ENCODE data around the gene IL1RAPL2.
"Not testable (repeated sequence)": the region's sequence is repeated elsewhere in the genome, so short reads cannot be mapped to it uniquely, and the experiment has no call there.

The IL1RAPL2 gene

GRCh38 chrX:105725228-105725627 is 1159.2 kb downstream of the IL1RAPL2 start:
- no peak for DNase-seq

GRCh38 chrX:105738162-105738561 is 1172.2 kb downstream of the IL1RAPL2 start:
- no peak for DNase-seq

GRCh38 chrX:105744291-105744690 is 1178.3 kb downstream of the IL1RAPL2 start:
- no peak for DNase-seq

GRCh38 chrX:105744946-105745345 is 1178.9 kb downstream of the IL1RAPL2 start:
- DNase-seq: no peak

DNA sequence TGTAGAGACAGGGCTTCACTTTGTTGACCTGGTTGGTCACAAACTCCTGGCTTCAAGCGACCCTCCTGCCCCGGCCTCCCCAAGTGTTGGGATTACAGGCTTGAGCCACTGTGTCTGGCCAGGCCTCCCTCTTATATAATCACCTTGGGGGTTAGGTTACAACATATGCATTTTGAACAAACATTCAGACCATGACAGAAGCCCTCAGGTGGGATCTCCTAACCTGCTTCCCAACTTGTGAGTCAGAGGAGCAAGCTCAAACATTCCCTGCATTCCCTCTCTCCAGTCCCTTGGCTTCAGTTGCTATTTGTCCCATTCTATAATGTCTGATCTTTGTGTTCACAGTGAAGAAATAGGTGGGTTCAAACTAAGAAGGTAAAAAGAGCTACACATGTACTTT is 1179.9 kb downstream of the IL1RAPL2 start:
- DNase-seq: no peak

DNA sequence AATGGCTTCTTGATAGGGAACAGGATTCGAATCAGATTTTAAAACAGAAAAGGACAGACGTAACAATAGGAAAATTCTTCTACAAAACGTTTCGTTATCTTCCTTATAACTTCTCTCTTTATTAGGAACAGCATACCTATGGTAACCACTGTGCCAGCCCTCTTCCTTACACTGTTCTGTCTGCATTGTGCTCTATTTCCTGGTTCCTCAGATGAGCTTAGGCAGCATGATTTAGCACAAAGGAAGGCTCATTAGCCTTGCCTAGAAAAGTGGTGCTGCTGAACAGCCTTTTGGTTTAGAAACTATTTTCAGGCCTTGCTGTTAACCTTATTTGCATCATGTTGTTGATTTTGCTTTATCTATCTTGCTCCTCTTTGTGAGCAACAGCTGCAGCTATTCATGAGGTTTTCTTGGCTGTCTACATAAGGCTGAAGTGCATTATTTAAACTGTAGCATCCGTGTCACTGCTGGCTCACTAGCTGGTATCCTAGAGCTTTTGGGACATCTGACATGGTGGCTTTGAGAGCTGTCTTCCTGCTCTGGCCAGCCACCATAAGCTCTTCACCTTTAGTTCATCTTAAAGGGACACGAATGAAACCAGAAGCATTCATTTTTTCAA is 1186.4 kb downstream of the IL1RAPL2 start:
- no peak for DNase-seq

DNA sequence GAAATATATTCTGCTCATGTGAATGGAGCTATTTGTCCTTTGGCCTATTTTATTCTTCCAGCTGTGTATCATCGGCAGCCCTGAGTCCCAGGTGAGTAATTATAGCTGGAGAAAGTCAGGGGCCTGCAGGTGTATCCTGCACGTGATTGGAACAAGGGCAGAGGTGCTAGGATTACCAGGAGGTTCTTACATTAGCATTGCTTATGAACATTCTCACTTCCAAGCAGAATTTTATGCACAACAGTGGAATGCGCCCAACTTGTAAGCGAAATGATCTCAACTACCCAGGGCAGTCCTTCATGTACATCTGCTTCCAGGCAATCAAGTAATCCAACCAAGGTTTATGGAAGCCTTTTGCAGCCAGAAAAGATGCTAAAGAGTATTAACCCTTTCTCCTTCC is 1187.4 kb downstream of the IL1RAPL2 start:
- DNase-seq: no peak

DNA sequence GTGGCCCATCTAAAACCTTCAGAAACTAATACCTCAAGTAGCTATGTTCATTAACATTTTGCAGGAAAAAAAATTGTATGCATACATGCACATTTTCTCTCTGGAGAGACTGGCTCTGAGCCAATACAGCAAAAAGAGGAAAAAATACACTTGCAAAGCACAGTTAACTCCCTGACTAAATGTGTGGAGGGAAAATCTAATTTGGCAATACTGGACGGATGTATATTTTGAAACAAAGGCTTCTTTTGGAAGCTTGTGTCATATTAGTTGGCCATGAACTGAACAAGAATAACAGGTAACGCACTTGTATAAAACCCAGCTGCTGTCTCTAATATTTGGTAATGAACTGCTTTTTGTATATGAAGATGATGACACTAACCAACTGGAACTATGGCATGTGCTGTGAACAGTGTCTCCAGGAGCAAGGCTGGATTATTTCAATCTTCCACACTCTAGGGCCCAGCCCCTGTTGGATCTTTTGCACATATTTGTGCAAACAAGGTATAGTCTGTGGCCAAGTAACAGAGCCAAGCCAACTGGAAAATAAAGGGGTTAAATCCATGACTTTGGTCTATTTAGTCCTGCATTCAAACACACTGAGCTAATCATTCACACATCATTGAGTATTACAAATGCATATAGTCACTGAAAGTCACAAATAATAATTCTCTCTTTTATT is 1188.4 kb downstream of the IL1RAPL2 start:
- no peak for DNase-seq

- DNase-seq: no peak
These were observed 1189.1 kb downstream of the IL1RAPL2 start for GRCh38 chrX:105755109-105755508.

GRCh38 chrX:105758754-105759153 is 1192.8 kb downstream of the IL1RAPL2 start:
- no peak for DNase-seq

DNA sequence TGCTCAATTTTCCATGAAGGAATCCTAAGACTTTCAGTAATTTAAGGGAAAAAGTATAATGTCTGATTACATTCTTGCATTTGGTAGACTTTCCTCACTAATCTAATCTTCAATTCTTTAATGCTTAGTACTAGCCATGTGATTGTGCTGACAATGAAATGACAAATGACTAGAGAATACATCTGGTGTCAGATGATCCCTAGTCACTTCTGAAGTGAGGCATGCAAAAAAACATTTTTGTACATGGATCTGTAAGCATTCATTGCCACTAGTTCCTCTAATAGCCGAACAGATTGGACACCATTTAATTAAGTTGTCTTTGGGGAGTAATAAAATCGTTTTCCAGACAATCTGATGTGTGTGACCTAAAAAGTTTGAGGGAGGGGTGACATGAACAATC is 1193.6 kb downstream of the IL1RAPL2 start:
- DNase-seq: no peak

- no peak for DNase-seq
These were observed 1199.7 kb downstream of the IL1RAPL2 start for GRCh38 chrX:105765691-105766090.

- no peak for DNase-seq
These were observed 1207.8 kb downstream of the IL1RAPL2 start for GRCh38 chrX:105773801-105774200.

- DNase-seq: no peak
These were observed 1209.7 kb downstream of the IL1RAPL2 start for GRCh38 chrX:105775679-105776078.

DNA sequence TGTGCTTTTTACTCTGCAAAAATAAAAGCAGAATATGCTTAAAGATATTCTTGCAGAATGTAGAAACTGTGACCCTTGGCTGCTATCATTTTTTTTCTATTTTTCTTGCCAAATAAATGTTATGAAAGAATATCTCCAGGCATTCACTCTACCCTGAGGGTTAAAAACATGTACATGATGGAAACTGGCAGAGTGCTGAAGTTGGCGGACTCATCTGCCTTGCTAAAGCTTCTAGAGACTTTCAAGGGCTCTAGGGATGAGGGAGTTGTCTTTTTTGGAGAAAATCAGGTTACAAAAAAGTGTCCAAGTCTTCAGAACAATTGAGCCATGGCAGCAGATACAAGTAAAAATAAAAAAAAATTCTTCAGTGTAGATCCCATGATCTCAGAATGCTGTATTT is 1215.8 kb downstream of the IL1RAPL2 start:
- DNase-seq: no peak

DNA sequence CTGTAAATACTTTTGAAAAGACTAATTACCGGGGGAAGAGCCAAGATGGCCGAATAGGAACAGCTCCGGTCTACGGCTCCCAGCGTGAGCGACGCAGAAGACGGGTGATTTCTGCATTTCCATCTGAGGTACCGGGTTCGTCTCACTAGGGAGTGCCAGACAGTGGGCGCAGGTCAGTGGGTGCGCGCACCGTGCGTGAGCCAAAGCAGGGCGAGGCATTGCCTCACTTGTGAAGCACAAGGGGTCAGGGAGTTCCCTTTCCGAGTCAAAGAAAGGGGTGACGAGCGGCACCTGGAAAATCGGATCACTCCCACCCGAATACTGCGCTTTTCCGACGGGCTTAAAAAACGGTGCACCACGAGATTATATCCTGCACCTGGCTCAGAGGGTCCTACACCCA is 1230.9 kb downstream of the IL1RAPL2 start:
- DNase-seq: not testable (repeated sequence)

DNA sequence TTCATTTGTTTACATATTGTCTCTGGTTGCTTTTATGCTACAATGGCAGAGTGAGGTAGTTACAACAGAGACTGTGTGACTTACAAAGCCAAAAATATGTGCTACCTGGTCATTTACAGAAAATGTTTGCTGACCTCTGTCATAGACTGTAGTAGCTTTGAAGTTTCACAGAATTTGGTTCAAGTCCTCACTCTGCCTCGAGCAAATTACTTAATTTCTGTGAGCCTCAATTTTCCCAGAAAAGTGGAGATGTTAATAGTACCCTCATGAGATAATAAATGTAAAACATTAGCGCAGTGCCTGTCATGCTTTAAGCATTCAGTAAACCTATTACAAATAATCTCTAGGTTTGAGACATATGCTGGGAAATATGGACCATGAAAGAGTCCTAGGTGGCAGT is 1237.9 kb downstream of the IL1RAPL2 start:
- DNase-seq: no peak

GRCh38 chrX:105805655-105806054 is 1239.7 kb downstream of the IL1RAPL2 start:
- not testable (repeated sequence) for DNase-seq

- DNase-seq: no peak
These were observed 1250.5 kb downstream of the IL1RAPL2 start for GRCh38 chrX:105816517-105816916.
